GM12872 (cell line): ENCODE data around the gene CDK14.

ENCODE experiments used
- TF ChIP-seq, protein P1 (sequence below): IDR thresholded peaks from 3 replicates; pipeline ENCODE4 v1.5.1; 2011; ENCODE audit warnings: low read depth, mild to moderate bottlenecking, low read length, moderate library complexity; ENCODE audit not compliant: insufficient read depth

Gene CDK14

DNA sequence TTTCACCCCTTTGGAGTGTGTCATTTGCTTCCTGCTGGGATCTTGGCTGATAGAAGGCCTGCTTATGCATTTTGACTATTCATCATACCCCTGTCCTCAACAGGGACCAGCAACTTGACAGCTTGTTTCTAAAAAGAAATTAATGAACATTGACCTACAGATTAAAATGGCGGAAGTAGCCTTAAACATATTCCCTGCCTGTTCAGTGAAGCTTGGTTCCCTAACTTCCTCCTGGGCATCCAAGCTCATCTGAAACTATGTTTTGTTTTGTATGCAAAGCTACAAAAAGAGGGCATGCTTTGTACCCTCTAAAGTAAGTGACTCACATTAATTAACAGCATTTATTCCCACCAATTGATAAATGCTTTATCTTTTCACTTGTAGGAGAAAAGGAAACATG is 26.8 kb upstream of the CDK14 start:
- TF ChIP-seq, protein P1, sequence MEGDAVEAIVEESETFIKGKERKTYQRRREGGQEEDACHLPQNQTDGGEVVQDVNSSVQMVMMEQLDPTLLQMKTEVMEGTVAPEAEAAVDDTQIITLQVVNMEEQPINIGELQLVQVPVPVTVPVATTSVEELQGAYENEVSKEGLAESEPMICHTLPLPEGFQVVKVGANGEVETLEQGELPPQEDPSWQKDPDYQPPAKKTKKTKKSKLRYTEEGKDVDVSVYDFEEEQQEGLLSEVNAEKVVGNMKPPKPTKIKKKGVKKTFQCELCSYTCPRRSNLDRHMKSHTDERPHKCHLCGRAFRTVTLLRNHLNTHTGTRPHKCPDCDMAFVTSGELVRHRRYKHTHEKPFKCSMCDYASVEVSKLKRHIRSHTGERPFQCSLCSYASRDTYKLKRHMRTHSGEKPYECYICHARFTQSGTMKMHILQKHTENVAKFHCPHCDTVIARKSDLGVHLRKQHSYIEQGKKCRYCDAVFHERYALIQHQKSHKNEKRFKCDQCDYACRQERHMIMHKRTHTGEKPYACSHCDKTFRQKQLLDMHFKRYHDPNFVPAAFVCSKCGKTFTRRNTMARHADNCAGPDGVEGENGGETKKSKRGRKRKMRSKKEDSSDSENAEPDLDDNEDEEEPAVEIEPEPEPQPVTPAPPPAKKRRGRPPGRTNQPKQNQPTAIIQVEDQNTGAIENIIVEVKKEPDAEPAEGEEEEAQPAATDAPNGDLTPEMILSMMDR, result no peak

DNA sequence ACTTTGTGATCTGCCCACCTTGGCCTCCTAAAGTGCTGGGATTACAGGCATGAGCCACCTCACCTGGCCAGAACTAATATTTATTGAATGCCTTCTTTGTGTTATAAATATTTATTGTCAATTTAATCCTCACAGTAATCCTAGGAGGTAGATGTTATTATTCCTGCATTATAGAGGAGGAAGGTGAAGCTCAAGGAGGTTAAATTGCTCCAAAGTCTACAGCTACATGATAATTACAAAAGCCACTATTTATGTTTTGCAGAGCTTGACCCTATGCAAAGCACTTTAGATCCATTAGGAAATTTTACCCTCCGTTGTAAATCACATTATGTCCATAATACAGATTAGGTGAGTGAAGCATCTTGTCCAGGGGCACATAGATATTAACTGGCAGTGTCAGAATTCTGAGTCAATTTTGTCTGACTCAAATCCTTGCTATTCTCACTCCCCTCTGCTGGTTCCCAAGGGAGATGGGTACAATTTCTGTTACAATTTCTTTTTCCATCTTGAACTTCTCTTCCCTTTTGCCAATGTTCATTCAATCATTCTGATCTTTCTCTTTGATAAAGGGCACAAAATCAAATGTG is 25.7 kb upstream of the CDK14 start:
- TF ChIP-seq, protein P1, result no peak

DNA sequence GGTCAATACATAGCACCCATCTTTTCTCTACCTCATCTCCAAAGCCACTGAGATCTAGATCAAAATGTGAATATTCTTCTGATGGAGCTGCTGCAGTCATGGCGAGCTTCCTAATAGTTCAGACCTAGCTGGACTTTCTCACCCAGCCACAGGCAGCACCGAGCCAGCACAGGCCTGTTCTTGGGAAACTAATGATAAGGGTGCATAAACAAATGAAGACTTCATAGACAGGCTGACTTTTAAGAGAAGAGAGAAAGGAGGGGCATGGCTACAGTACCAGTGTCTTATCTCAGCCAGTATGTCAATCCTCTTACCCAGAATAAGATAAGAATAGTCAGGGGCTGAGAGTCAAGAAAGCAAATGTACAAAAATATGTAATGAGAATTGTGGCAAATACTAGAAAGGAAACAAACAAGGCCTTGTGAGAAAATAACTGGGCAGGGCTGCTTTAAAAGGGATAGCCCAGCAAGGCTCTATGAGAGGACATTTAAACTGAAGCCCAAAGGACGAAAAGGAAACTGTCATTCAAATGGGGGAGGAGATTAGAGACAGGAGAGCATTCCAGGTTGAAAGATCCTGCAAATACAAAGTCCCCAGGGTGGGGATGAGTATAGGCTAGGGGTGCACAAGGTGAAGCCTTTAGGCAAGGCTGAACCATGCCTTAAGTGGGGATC is 21.8 kb upstream of the CDK14 start:
- TF ChIP-seq, protein P1, result no peak

DNA sequence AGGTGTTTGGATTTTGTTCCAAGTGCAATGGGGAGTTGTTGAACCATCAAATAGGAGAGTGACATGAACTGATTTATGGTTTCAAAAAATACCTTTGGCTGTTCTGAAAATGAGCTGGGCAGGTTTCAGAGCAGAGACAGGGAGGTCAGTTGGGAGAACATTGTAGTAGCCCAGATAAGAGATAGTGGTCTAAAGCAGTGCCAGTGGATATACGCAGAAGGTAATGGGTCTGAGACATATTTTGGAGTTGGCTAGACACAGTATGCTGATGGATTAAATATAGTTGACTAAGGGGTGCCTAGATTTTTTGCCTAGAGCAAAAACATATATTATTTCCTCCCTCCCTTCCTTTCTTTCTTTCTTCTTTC is 21.3 kb upstream of the CDK14 start:
- TF ChIP-seq, protein P1, result no peak

DNA sequence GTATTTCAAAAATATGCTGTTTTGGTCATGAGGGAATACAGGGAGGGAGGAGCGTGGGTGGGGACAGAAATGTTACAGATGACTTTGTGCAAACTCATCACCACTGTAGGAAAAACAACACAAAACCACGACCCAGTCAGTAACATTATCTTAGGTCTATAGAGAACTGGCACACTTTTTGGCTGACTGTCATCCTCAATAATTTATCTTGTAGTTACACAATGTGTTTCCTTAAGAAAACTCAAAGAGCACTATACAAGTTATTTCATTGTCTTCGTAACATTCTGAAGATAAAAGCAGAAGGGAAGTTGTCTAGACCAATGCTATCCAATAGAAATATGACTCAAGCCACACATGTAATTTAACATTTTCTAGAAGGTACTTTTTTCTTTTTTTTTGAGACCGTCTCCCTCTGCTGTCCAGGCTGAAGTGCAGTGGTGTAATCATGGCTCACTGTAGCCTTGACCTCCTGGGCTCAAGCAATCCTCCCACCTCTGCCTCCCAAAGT is 16.9 kb upstream of the CDK14 start:
- TF ChIP-seq, protein P1, result no peak

DNA sequence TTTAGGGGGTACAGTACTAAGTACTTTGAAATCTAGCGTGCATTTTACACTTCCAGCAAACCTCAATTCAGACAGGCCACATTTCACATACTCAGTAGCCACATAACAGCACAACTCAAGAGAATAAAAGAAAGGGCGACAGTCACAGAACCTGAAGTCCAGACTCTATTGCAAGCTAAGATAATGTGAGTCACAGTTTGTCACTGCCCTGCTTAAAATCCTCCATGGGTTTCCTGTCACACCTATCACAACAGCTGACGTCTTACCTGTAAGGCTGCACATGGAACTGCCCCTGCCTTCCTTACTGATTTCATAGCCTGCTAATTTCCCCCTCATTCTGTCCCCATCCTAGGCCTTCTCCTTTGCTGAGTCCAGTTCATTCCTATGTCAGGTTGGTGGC is 16.1 kb upstream of the CDK14 start:
- TF ChIP-seq, protein P1, result no peak

DNA sequence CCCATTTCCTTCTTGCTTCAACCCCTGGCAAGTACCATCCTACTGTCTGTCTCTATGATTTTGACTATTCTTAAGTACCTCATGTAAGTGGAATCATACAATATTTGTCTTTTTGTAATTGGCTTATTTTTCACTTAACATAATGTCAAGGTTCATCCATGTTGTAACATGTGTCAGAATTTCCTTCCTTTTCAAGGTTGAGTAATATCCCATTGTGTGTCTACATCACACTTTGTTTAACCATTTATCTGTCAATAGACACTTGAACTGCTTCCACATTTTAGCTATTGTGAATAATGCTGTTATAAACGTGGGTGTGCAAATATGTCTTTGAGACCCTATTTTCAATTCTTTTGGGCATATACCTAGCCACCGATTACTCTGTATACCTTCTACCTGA is 14.0 kb upstream of the CDK14 start:
- TF ChIP-seq, protein P1, result no peak
